OCI-LY7 (cell line): ENCODE results near the gene DSG3.

Experiments
- EZH2phosphoT487 ChIP-seq: fragments of 200-600 bp; sonication (generic); IDR thresholded peaks from 2 replicates; pipeline ENCODE4 v1.6.1; 2018; ENCODE audit warnings: low read depth, borderline replicate concordance, mild to moderate bottlenecking, mixed run types, antibody characterized with exemption, low read length, moderate library complexity, mixed read lengths
- TF ChIP-seq, protein P1 (sequence below): fragments of 200-600 bp; sonication (generic); conservative IDR thresholded peaks from 2 replicates; pipeline ENCODE4 v1.5.1; 2014; ENCODE audit warnings: mild to moderate bottlenecking, antibody characterized with exemption, low read length, moderate library complexity, mixed read lengths

DNA sequence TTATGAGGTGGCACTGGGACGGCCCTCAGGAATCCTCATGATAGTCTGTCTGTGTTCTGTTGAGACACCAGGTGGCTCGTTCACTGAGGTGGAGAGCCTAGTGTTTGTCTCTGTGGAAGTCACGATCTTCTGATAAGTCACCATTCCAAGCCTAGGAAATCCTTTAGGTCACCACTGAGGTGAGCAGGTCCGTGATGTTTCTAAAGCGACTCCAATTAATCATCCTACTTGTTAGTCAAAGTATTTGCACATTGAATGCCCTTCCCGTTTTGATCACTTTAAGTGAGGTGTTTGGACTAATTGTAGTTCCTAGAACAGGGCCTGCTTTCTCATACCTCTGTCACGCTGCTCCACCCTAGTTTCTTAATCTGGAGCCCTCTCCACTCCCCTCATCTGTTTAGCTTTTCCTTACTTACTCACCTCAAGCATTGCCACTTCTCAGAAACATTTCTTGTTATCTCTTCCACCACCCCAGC, 28.0 kb upstream of the DSG3 start:
- TF ChIP-seq, protein P1, sequence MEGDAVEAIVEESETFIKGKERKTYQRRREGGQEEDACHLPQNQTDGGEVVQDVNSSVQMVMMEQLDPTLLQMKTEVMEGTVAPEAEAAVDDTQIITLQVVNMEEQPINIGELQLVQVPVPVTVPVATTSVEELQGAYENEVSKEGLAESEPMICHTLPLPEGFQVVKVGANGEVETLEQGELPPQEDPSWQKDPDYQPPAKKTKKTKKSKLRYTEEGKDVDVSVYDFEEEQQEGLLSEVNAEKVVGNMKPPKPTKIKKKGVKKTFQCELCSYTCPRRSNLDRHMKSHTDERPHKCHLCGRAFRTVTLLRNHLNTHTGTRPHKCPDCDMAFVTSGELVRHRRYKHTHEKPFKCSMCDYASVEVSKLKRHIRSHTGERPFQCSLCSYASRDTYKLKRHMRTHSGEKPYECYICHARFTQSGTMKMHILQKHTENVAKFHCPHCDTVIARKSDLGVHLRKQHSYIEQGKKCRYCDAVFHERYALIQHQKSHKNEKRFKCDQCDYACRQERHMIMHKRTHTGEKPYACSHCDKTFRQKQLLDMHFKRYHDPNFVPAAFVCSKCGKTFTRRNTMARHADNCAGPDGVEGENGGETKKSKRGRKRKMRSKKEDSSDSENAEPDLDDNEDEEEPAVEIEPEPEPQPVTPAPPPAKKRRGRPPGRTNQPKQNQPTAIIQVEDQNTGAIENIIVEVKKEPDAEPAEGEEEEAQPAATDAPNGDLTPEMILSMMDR: no peak
- TF ChIP-seq EZH2phosphoT487: no peak
